ENCODE results near the gene NTM. TPM values are rescaled to one million over a fixed set of nuclear protein-coding genes. Genes with fewer than 3 reads are reported as not detected.
"Not testable (repeated sequence)": the region's sequence is repeated elsewhere in the genome, so short reads cannot be mapped to it uniquely, and the experiment has no call there.

NTM gene
- total RNA-seq, 2 donors from 2014 or later, result not detected

GRCh38 chr11:132310390-132311375, 940.3 kb downstream of the NTM start:
- H3K27ac Mint-ChIP-seq, result no peak overlapping the region
- H3K4me1 Mint-ChIP-seq, result peaks cover 4% of the 10 kb centered on the region
- ATAC-seq (no peak), DNase-seq (no peak)
- H3K9me3 ChIP-seq (ENCODE audit: control insufficient read depth, low read length, poor library complexity, severe bottlenecking), result no peaks in the 10 kb centered on the region
- H3K27me3 Mint-ChIP-seq, result peaks cover 4% of the 10 kb centered on the region
- no peak overlapping the region for H3K4me3 Mint-ChIP-seq
- H3K36me3 Mint-ChIP-seq (ENCODE audit: low read depth), result no peaks in the 10 kb centered on the region

- ATAC-seq, result no peak
- no peaks in the 10 kb centered on the region for H3K36me3 Mint-ChIP-seq (ENCODE audit: low read depth)
- no peak overlapping the region for H3K27ac Mint-ChIP-seq
- DNase-seq, result no peak
- H3K27me3 Mint-ChIP-seq, result peaks cover 14% of the 10 kb centered on the region
- H3K9me3 ChIP-seq (ENCODE audit: control insufficient read depth, low read length, poor library complexity, severe bottlenecking), result no peaks in the 10 kb centered on the region
- H3K4me1 Mint-ChIP-seq, result peaks cover 4% of the 10 kb centered on the region
- no peak overlapping the region for H3K4me3 Mint-ChIP-seq
Measured at GRCh38 chr11:132311703-132312102, 941.3 kb downstream of the NTM start.

- no peaks in the 10 kb centered on the region for H3K9me3 ChIP-seq (ENCODE audit: control insufficient read depth, low read length, poor library complexity, severe bottlenecking)
Measured at GRCh38 chr11:132312161-132312560, 941.7 kb downstream of the NTM start.

GRCh38 chr11:132312701-132313111, 942.3 kb downstream of the NTM start:
- Mint-ChIP-seq H3K27me3 (peaks cover 24% of the 10 kb centered on the region), H3K27ac (no peak overlapping the region), H3K4me1 (peaks cover 4% of the 10 kb centered on the region), H3K4me3 (no peak overlapping the region), H3K36me3 (ENCODE audit: low read depth) (no peaks in the 10 kb centered on the region)
- DNase-seq (no peak), ATAC-seq (peak; percentile 30)
- no peaks in the 10 kb centered on the region for H3K9me3 ChIP-seq (ENCODE audit: control insufficient read depth, low read length, poor library complexity, severe bottlenecking)

More at GRCh38 chr11:132312161-132312560, 941.7 kb downstream of the NTM start:
- H3K27ac Mint-ChIP-seq, result no peak overlapping the region
- DNase-seq (no peak), ATAC-seq (no peak)
- H3K27me3 Mint-ChIP-seq, result peaks cover 19% of the 10 kb centered on the region
- peaks cover 4% of the 10 kb centered on the region for H3K4me1 Mint-ChIP-seq
- no peaks in the 10 kb centered on the region for H3K36me3 Mint-ChIP-seq (ENCODE audit: low read depth)
- no peak overlapping the region for H3K4me3 Mint-ChIP-seq

GRCh38 chr11:132314911-132315455, 944.6 kb downstream of the NTM start:
- ATAC-seq, result no peak
- H3K4me3 Mint-ChIP-seq, result no peak overlapping the region
- peaks cover 40% of the 10 kb centered on the region for H3K27me3 Mint-ChIP-seq
- no peaks in the 10 kb centered on the region for H3K9me3 ChIP-seq (ENCODE audit: control insufficient read depth, low read length, poor library complexity, severe bottlenecking)
- H3K27ac Mint-ChIP-seq, result no peak overlapping the region
- DNase-seq, result no peak
- H3K4me1 Mint-ChIP-seq, result peaks cover 4% of the 10 kb centered on the region
- H3K36me3 Mint-ChIP-seq (ENCODE audit: low read depth), result no peaks in the 10 kb centered on the region

GRCh38 chr11:132315696-132316095, 945.3 kb downstream of the NTM start:
- Mint-ChIP-seq H3K27me3 (peaks cover 40% of the 10 kb centered on the region), H3K27ac (no peak overlapping the region), H3K4me3 (no peak overlapping the region), H3K36me3 (ENCODE audit: low read depth) (no peaks in the 10 kb centered on the region), H3K4me1 (peaks cover 4% of the 10 kb centered on the region)
- no peak for ATAC-seq
- DNase-seq, result no peak
- H3K9me3 ChIP-seq (ENCODE audit: control insufficient read depth, low read length, poor library complexity, severe bottlenecking), result no peaks in the 10 kb centered on the region

- no peaks in the 10 kb centered on the region for H3K9me3 ChIP-seq (ENCODE audit: control insufficient read depth, low read length, poor library complexity, severe bottlenecking)
- Mint-ChIP-seq H3K4me1 (no peaks in the 10 kb centered on the region), H3K36me3 (ENCODE audit: low read depth) (no peaks in the 10 kb centered on the region), H3K27ac (no peak overlapping the region), H3K4me3 (no peak overlapping the region), H3K27me3 (peaks cover 40% of the 10 kb centered on the region)
- ATAC-seq (no peak), DNase-seq (no peak)
Measured at GRCh38 chr11:132318421-132319157, 948.2 kb downstream of the NTM start.

- not testable (repeated sequence) for ATAC-seq; DNase-seq; H3K4me3 Mint-ChIP-seq; H3K9me3 ChIP-seq (ENCODE audit: control insufficient read depth, low read length, poor library complexity, severe bottlenecking); H3K27ac Mint-ChIP-seq; H3K36me3 Mint-ChIP-seq (ENCODE audit: low read depth); H3K4me1 Mint-ChIP-seq
- H3K27me3 Mint-ChIP-seq, result peaks cover 40% of the 10 kb centered on the region
Measured at GRCh38 chr11:132319419-132319818, 949.0 kb downstream of the NTM start.

- no peak for ATAC-seq
- H3K9me3 ChIP-seq (ENCODE audit: control insufficient read depth, low read length, poor library complexity, severe bottlenecking), result no peaks in the 10 kb centered on the region
- Mint-ChIP-seq H3K4me3 (no peak overlapping the region), H3K27ac (no peak overlapping the region), H3K27me3 (peaks cover 6% of the 10 kb centered on the region), H3K4me1 (no peaks in the 10 kb centered on the region), H3K36me3 (ENCODE audit: low read depth) (no peaks in the 10 kb centered on the region)
- DNase-seq, result no peak
Measured at GRCh38 chr11:132330515-132330914, 960.1 kb downstream of the NTM start.

- no peak overlapping the region for H3K27ac Mint-ChIP-seq
- no peak for ATAC-seq
- H3K4me3 Mint-ChIP-seq, result peak overlapping the region; percentile 31
- peaks cover 6% of the 10 kb centered on the region for H3K27me3 Mint-ChIP-seq
- no peaks in the 10 kb centered on the region for H3K36me3 Mint-ChIP-seq (ENCODE audit: low read depth)
- no peaks in the 10 kb centered on the region for H3K4me1 Mint-ChIP-seq
- DNase-seq, result no peak
- no peaks in the 10 kb centered on the region for H3K9me3 ChIP-seq (ENCODE audit: control insufficient read depth, low read length, poor library complexity, severe bottlenecking)
Measured at GRCh38 chr11:132332521-132332920, 962.1 kb downstream of the NTM start.

GRCh38 chr11:132334769-132335280, 964.4 kb downstream of the NTM start:
- Mint-ChIP-seq H3K4me1 (no peaks in the 10 kb centered on the region), H3K27ac (no peak overlapping the region), H3K36me3 (ENCODE audit: low read depth) (no peaks in the 10 kb centered on the region), H3K4me3 (no peak overlapping the region), H3K27me3 (peaks cover 8% of the 10 kb centered on the region)
- ATAC-seq (no peak), DNase-seq (no peak)
- no peaks in the 10 kb centered on the region for H3K9me3 ChIP-seq (ENCODE audit: control insufficient read depth, low read length, poor library complexity, severe bottlenecking)

- no peaks in the 10 kb centered on the region for H3K36me3 Mint-ChIP-seq (ENCODE audit: low read depth)
- DNase-seq (no peak), ATAC-seq (no peak)
- H3K27ac Mint-ChIP-seq, result no peak overlapping the region
- no peaks in the 10 kb centered on the region for H3K4me1 Mint-ChIP-seq
- no peaks in the 10 kb centered on the region for H3K9me3 ChIP-seq (ENCODE audit: control insufficient read depth, low read length, poor library complexity, severe bottlenecking)
- H3K4me3 Mint-ChIP-seq, result no peak overlapping the region
- H3K27me3 Mint-ChIP-seq, result peaks cover 8% of the 10 kb centered on the region
Measured at GRCh38 chr11:132335311-132335710, 964.9 kb downstream of the NTM start.

All from T-helper 17 cell (primary cell).